Measurements from ENCODE around the gene GRID1. TPM values are rescaled to one million over a fixed set of nuclear protein-coding genes. Genes with fewer than 3 reads are reported as not detected.

The GRID1 gene
- total RNA-seq, 4 donors from 2014 or later = 0.40 to 1.9 (median 1.00) TPM

GRCh38 chr10:85741626-85742300 is 624.8 kb downstream of the GRID1 start:
- in situ Hi-C loops (cut with MboI; ENCODE audit: low pct_ligation_motif_present in 1 of 4, low pct_unique_long_range_greater_than_20kb in 1 of 4, low sequenced_read_pairs in 3 of 4) (no loop called here), intact Hi-C loops (cut with DNase I; ENCODE audit: low total_unique reads) (no loop called here)
- no peak overlapping the region for H3K27ac ChIP-seq
- WGBS, 2 donors (ENCODE audit: low coverage in 1 of 2) = 51 to 52% methylated on average over 5 of the region's 5 CpGs
- no peaks in the 10 kb centered on the region for H3K36me3 ChIP-seq
- H3K9me3 ChIP-seq = no peaks in the 10 kb centered on the region
- H3K27me3 ChIP-seq = no peaks in the 10 kb centered on the region
- DNase-seq = no peak
- H3K4me3 ChIP-seq = no peak overlapping the region
- H3K4me1 ChIP-seq = no peaks in the 10 kb centered on the region
- TF ChIP-seq EP300 (IDR thresholded peaks at IDR 0.05; ENCODE audit: low read depth) = no peak
- TF ChIP-seq CTCF (IDR thresholded peaks at IDR 0.05) = no peak
- TF ChIP-seq POLR2A (IDR thresholded peaks at IDR 0.05) = no peak
- TF ChIP-seq POLR2AphosphoS5 (IDR thresholded peaks at IDR 0.05) = no peak

DNA sequence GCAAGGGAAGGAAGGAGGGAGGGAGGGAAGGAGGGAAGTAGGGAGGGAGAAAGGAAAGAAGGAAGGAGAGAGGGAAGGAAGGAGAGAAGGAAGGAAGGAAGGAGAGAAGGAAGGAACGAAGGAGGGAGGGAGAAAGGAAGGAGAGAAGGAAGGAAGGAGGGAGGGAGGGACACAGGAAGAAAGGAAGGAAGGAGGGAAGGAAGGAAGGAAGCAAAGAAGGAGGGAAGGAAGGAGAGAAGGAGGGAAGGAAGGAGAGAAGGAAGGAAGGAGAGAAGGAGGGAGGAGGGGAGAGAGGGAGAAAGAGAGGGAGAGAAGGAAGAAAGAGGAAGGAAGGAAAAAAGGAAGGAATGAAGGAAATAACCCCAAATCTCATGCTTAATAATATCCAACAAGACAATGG is 630.6 kb downstream of the GRID1 start:
- H3K4me1 ChIP-seq = no peaks in the 10 kb centered on the region

DNA sequence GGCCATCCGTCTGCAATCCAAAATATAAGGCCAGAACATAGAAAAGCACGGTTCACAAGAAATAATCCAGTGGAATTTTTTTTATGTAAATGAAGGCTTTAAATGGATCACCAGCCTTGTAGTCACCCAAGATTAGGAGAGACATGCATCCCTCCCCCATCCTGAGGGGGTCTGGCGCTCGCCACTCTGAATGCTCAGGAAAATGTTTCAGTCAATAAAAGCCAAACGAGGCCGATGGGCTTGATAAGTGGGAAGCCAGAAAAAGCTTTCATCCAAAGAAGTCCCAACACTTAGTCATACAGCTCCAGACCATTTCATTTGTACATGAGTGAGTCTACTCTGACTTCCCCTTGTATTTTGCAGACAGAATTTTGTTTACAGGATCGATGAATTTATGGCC is 631.8 kb downstream of the GRID1 start:
- TF ChIP-seq EP300 (IDR thresholded peaks at IDR 0.05; ENCODE audit: low read depth) (no peak), POLR2AphosphoS5 (IDR thresholded peaks at IDR 0.05) (no peak), CTCF (IDR thresholded peaks at IDR 0.05) (no peak)
- intact Hi-C loops (cut with DNase I; ENCODE audit: low total_unique reads) = no loop called here
- in situ Hi-C loops (cut with MboI; ENCODE audit: low pct_ligation_motif_present in 1 of 4, low pct_unique_long_range_greater_than_20kb in 1 of 4, low sequenced_read_pairs in 3 of 4) = no loop called here

More for the DNA sequence above, 630.6 kb downstream of the GRID1 start:
- Histone ChIP-seq H3K27me3 (no peaks in the 10 kb centered on the region), H3K36me3 (no peaks in the 10 kb centered on the region), H3K27ac (no peak overlapping the region), H3K4me3 (no peak overlapping the region), H3K9me3 (no peaks in the 10 kb centered on the region)
- WGBS, 2 donors (ENCODE audit: low coverage in 1 of 2) = 50 to 75% methylated on average over 1 of the region's 1 CpG
- TF ChIP-seq EP300 (IDR thresholded peaks at IDR 0.05; ENCODE audit: low read depth) (no peak), CTCF (IDR thresholded peaks at IDR 0.05) (no peak), POLR2AphosphoS5 (IDR thresholded peaks at IDR 0.05) (no peak), POLR2A (IDR thresholded peaks at IDR 0.05) (no peak)
- intact Hi-C loops (cut with DNase I; ENCODE audit: low total_unique reads) = no loop called here
- DNase-seq = no peak
- in situ Hi-C loops (cut with MboI; ENCODE audit: low pct_ligation_motif_present in 1 of 4, low pct_unique_long_range_greater_than_20kb in 1 of 4, low sequenced_read_pairs in 3 of 4) = no loop called here

DNA sequence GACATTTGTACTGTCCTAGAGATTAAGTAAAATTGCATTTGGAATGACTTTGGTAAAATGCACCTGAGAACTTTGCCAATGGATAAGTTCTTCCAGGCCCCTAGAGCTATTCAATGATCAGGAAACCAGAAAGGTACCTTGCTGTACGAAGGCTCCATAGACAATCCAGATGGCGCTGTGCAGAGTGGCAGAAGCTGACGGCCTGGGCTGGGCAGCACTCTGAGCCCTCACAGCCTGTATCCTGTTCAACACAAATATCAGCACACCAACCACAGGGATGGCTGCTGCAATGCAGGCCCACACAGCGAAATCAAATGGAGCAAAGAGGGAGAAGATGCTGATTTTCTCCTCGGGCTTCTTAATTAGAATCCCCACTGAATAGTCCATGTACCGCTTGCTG is 642.4 kb downstream of the GRID1 start:
- Histone ChIP-seq H3K4me3 (no peak overlapping the region), H3K27me3 (no peaks in the 10 kb centered on the region), H3K4me1 (no peaks in the 10 kb centered on the region), H3K9me3 (no peaks in the 10 kb centered on the region), H3K27ac (no peak overlapping the region), H3K36me3 (no peaks in the 10 kb centered on the region)
- no peak for TF ChIP-seq POLR2AphosphoS5 (IDR thresholded peaks at IDR 0.05)
- TF ChIP-seq POLR2A (IDR thresholded peaks at IDR 0.05) = no peak
- DNase-seq = no peak
- intact Hi-C loops (cut with DNase I; ENCODE audit: low total_unique reads) (no loop called here), in situ Hi-C loops (cut with MboI; ENCODE audit: low pct_ligation_motif_present in 1 of 4, low pct_unique_long_range_greater_than_20kb in 1 of 4, low sequenced_read_pairs in 3 of 4) (no loop called here)
- 93% methylated on average over 6 of the region's 6 CpGs; no CpG with 5 or more reads in 1 of the 2 donors for WGBS, 2 donors (ENCODE audit: low coverage in 1 of 2)

More for the DNA sequence above, 631.8 kb downstream of the GRID1 start:
- H3K4me3 ChIP-seq = no peak overlapping the region
- 75 to 81% methylated on average over 2 to 7 of the region's 7 CpGs for WGBS, 2 donors (ENCODE audit: low coverage in 1 of 2)
- no peak for DNase-seq
- no peaks in the 10 kb centered on the region for H3K27me3 ChIP-seq
- H3K9me3 ChIP-seq = no peaks in the 10 kb centered on the region
- H3K4me1 ChIP-seq = no peaks in the 10 kb centered on the region
- H3K36me3 ChIP-seq = no peaks in the 10 kb centered on the region
- H3K27ac ChIP-seq = no peak overlapping the region
